HepG2 (cell line): ENCODE measurements around the gene VAC14. TPM values are rescaled to one million over a fixed set of nuclear protein-coding genes. Genes with fewer than 3 reads are reported as not detected.
A peak's percentile ranks its signal among the peaks of the same experiment; 100 is the strongest.

Source experiments
- CCDC6 ChIP-seq: sonication (generic); formaldehyde crosslinking; IDR thresholded peaks from 2 replicates; pipeline ENCODE4 v1.8.1; 2022; ENCODE audit warnings: mild to moderate bottlenecking, missing genetic modification reagents, moderate library complexity
- DNMT3B ChIP-seq: conservative IDR thresholded peaks from 2 replicates; pipeline ENCODE4 v1.6.1; 2016; ENCODE audit warnings: missing biosample characterization, control low read depth
- GTF3A ChIP-seq: sonication (generic); formaldehyde crosslinking; conservative IDR thresholded peaks from 2 replicates; pipeline ENCODE4 v1.4.0; 2020; ENCODE audit warnings: mild to moderate bottlenecking, missing genetic modification reagents
- IKZF1 ChIP-seq: fragments of 450-650 bp; IDR thresholded peaks from 2 replicates; pipeline ENCODE4 v1.7.1; 2016
- POLR2G ChIP-seq: fragments of 200-400 bp; formaldehyde crosslinking; IDR thresholded peaks from 2 replicates; pipeline ENCODE4 v1.6.1; 2018; ENCODE audit warnings: mild to moderate bottlenecking, low read depth, low read length, moderate library complexity
- TAF15 ChIP-seq: fragments of 200-400 bp; formaldehyde crosslinking; IDR thresholded peaks from one replicate; pipeline ENCODE4 v1.6.1; 2018; ENCODE audit warnings: mild to moderate bottlenecking, low read depth, low read length; ENCODE audit not compliant: poor library complexity, severe bottlenecking
- XRCC5 ChIP-seq: fragments of 200-400 bp; formaldehyde crosslinking; optimal IDR thresholded peaks from 2 replicates; pipeline ENCODE3; 2017; ENCODE audit warnings: mild to moderate bottlenecking, low read length
- ZBTB21 ChIP-seq: sonication (generic); formaldehyde crosslinking; IDR thresholded peaks from 2 replicates; pipeline ENCODE4 v1.4.0; 2020; ENCODE audit warnings: missing genetic modification reagents
- ZMYM2 ChIP-seq: sonication (generic); formaldehyde crosslinking; IDR thresholded peaks from 2 replicates; pipeline ENCODE4 v1.8.0; 2022; ENCODE audit warnings: mild to moderate bottlenecking, missing genetic modification reagents
- ZNF160 ChIP-seq: sonication (generic); formaldehyde crosslinking; IDR thresholded peaks from 2 replicates; pipeline ENCODE4 v1.8.0; 2022; ENCODE audit warnings: mild to moderate bottlenecking, inconsistent platforms, missing genetic modification reagents
- ZNF225 ChIP-seq: sonication (generic); formaldehyde crosslinking; IDR thresholded peaks from 2 replicates; pipeline ENCODE4 v1.4.0; 2020; ENCODE audit warnings: mild to moderate bottlenecking, missing genetic modification reagents
- ZNF251 ChIP-seq: sonication (generic); formaldehyde crosslinking; IDR thresholded peaks from 2 replicates; pipeline ENCODE4 v1.9.0; 2021; ENCODE audit warnings: mild to moderate bottlenecking, missing genetic modification reagents
- ZNF614 ChIP-seq: IDR thresholded peaks from 2 replicates; pipeline ENCODE4 v1.6.1; 2018; ENCODE audit warnings: missing biosample characterization, missing genetic modification reagents, inconsistent platforms, borderline replicate concordance
- ZNF660 ChIP-seq: sonication (generic); formaldehyde crosslinking; IDR thresholded peaks from 2 replicates; pipeline ENCODE4 v1.5.1; 2020; ENCODE audit warnings: mild to moderate bottlenecking, low read depth, missing genetic modification reagents, borderline replicate concordance
- ZNF75D ChIP-seq: sonication (generic); formaldehyde crosslinking; IDR thresholded peaks from 2 replicates; pipeline ENCODE4 v1.8.1; 2023; ENCODE audit warnings: missing genetic modification reagents, mild to moderate bottlenecking, borderline replicate concordance
- polyA plus RNA-seq, 8 experiments: library from polyadenylated mRNA; depleted of rRNA in 3 of 8; stranded (reverse) in 7 of 8; unstranded in 1 of 8; fragments of >200 nt; fragmentation: Illumina TruSeq in 4 of 8; extraction: Trizol in 4 of 8; gene quantifications; 2 replicates each; pipeline versions ENCODE4 v1.2.1 to v1.2.3, GENCODE V29; 2011 to 2016; ENCODE audit warnings: low read depth in 4 of 8, missing spikeins in 1 of 8, mixed read lengths in 1 of 8; ENCODE audit not compliant: insufficient read depth in 1 of 8
- total RNA-seq, 5 experiments: library from RNA; depleted of rRNA; stranded (reverse); fragments of >200 nt; fragmentation: Illumina TruSeq; extraction: Trizol; gene quantifications; 2 replicates each; pipeline ENCODE4 v1.2.3, GENCODE V29; 2016; ENCODE audit warnings: low read depth in 1 of 5
- TF ChIP-seq, protein P1 (sequence below), 2 experiments: IDR thresholded peaks; 2 replicates each; pipeline ENCODE4 v1.6.1; 2011 to 2012; ENCODE audit warnings: low read length in 2 of 2, borderline replicate concordance in 1 of 2, low read depth in 1 of 2, mild to moderate bottlenecking in 1 of 2, moderate library complexity in 1 of 2
- TF ChIP-seq, protein P2 (sequence below): sonication (generic); formaldehyde crosslinking; IDR thresholded peaks from 2 replicates; pipeline ENCODE4 v1.4.0; 2020; ENCODE audit warnings: mild to moderate bottlenecking, missing genetic modification reagents

Gene VAC14
- total and polyA plus RNA-seq, 2 of the 13 experiments (the other 11 are each of a cell fraction or from before 2014, with no cell fraction given) = 23.5 to 24.6 TPM

DNA sequence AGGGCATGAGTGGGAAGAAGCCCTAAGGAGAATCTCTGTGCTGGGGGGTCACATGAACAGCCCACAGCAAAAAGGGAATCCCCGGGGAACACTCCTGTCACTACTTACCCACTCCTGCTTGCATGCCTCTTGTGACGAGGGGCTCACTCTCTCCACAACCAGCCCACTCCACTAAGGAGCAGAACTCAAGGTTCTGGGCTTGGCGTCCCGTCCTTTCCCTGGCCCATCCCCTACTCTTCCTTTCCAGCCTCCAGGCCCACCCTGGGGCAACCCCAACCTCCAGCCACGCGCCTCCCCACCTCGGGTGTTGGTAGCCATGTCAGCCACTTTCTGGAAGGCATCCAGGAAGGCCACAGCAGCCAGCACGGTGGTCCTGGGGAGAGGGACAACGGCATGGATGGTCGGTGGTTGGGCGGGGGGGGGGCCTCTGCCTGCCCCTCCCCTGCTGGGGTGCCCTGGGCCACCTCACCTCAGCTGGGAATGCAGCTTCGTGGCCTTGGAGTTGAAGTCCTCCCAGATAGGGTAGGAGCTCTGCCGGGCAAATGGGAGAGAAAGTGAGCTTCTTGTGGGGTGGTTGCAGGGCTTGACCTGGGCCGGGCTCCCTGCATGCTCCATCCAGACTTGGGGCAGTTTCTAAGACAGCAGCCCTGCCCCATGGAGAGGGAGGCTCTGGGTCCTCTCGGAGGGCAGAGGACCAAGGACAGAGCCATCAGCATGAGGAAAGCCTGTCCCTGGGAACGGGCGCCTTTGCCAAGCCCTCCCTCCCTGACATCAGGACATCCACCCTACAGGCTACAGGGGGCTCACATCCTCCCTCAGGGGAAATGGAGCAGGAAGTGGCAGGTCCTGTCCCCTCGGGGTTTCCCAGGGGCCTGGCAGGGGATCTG is 120.2 kb downstream of the VAC14 start (continued):
- TF ChIP-seq, protein P1, sequence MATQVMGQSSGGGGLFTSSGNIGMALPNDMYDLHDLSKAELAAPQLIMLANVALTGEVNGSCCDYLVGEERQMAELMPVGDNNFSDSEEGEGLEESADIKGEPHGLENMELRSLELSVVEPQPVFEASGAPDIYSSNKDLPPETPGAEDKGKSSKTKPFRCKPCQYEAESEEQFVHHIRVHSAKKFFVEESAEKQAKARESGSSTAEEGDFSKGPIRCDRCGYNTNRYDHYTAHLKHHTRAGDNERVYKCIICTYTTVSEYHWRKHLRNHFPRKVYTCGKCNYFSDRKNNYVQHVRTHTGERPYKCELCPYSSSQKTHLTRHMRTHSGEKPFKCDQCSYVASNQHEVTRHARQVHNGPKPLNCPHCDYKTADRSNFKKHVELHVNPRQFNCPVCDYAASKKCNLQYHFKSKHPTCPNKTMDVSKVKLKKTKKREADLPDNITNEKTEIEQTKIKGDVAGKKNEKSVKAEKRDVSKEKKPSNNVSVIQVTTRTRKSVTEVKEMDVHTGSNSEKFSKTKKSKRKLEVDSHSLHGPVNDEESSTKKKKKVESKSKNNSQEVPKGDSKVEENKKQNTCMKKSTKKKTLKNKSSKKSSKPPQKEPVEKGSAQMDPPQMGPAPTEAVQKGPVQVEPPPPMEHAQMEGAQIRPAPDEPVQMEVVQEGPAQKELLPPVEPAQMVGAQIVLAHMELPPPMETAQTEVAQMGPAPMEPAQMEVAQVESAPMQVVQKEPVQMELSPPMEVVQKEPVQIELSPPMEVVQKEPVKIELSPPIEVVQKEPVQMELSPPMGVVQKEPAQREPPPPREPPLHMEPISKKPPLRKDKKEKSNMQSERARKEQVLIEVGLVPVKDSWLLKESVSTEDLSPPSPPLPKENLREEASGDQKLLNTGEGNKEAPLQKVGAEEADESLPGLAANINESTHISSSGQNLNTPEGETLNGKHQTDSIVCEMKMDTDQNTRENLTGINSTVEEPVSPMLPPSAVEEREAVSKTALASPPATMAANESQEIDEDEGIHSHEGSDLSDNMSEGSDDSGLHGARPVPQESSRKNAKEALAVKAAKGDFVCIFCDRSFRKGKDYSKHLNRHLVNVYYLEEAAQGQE (IDR thresholded peaks at IDR 0.05; ENCODE audit: borderline replicate concordance in 1 of 2, low read depth in 1 of 2, low read length in 2 of 2) = peak in 1 of 2 experiments; percentile 48; a peak in 1 of 4 replicates
- TF ChIP-seq XRCC5 (no peak), ZNF251 (CRISPR knock-in tag) (no peak), ZBTB21 (CRISPR knock-in tag) (no peak), TAF15 (no peak), ZMYM2 (CRISPR knock-in tag) (no peak), ZNF160 (CRISPR knock-in tag) (no peak), ZNF225 (CRISPR knock-in tag) (peak; percentile 17; the same call in 1 of the 2 replicates), ZNF614 (CRISPR knock-in tag) (no peak), ZNF660 (CRISPR knock-in tag) (no peak), CCDC6 (CRISPR knock-in tag) (no peak), GTF3A (no peak), POLR2G (no peak), IKZF1 (no peak), DNMT3B (CRISPR knock-in tag) (no peak), ZNF75D (CRISPR knock-in tag) (no peak)
- TF ChIP-seq, protein P2, sequence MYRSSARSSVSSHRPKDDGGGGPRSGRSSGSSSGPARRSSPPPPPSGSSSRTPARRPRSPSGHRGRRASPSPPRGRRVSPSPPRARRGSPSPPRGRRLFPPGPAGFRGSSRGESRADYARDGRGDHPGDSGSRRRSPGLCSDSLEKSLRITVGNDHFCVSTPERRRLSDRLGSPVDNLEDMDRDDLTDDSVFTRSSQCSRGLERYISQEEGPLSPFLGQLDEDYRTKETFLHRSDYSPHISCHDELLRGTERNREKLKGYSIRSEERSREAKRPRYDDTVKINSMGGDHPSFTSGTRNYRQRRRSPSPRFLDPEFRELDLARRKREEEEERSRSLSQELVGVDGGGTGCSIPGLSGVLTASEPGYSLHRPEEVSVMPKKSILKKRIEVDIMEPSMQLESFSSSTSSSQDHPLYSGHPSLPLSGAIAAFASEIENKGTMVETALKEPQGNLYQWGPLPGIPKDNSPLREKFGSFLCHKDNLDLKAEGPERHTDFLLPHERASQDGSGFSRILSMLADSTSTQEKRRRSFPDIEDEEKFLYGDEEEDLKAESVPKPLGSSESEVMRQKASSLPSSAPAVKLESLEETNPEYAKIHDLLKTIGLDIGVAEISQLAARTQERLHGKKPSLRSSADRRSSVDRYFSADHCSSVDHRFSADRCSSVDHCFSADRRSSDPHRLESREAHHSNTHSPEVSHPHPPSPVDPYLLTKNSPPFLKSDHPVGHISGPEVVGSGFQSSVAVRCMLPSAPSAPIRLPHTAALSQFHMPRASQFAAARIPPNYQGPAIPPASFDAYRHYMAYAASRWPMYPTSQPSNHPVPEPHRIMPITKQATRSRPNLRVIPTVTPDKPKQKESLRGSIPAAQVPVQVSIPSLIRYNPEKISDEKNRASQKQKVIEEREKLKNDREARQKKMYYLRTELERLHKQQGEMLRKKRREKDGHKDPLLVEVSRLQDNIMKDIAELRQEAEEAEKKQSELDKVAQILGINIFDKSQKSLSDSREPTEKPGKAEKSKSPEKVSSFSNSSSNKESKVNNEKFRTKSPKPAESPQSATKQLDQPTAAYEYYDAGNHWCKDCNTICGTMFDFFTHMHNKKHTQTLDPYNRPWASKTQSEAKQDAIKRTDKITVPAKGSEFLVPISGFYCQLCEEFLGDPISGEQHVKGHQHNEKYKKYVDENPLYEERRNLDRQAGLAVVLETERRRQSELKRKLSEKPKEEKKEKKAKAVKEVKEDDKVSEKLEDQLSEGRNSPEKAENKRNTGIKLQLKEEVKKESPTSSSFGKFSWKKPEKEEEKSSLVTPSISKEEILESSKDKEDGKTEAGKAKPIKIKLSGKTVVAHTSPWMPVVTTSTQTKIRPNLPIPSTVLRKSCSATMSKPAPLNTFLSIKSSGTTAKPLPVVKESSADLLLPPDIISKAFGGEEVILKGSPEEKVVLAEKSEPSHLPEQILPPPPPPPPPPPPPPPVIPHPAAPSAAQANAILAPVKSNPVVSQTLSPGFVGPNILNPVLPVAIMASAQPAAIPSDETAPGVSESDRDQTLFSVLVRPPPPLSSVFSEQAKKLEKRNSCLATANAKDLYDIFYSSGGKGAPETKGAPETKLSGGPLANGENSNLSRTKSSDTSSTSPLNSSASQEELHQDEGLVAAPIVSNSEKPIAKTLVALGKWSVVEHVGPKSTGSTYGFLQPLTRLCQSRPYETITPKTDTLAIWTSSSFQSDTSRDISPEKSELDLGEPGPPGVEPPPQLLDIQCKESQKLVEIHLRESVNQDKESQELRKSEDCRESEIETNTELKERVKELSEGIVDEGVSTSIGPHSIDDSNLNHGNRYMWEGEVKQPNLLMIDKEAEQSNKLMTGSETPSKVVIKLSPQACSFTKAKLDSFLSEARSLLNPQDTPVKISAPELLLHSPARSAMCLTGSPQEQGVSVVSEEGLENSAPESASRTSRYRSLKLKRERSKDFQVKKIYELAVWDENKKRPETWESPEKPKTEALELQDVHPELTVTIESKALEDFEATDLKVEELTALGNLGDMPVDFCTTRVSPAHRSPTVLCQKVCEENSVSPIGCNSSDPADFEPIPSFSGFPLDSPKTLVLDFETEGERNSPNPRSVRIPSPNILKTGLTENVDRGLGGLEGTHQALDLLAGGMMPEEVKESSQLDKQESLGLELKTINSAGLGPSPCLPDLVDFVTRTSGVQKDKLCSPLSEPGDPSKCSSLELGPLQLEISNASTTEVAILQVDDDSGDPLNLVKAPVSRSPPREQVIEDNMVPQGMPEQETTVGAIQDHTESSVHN (CRISPR knock-in tag) = no peak
